Glutamatergic neuron (in vitro differentiated cells): Measurements from ENCODE around the gene SCN5A. TPM values are rescaled to one million over a fixed set of nuclear protein-coding genes. Genes with fewer than 3 reads are reported as not detected.
A peak's percentile ranks its signal among the peaks of the same experiment; 100 is the strongest.

Experiments used
- DNase-seq: peaks from one replicate; pipeline ENCODE4 v3.0.0; 2022
- H3K27ac Mint-ChIP-seq: one replicate; pipeline ENCODE4 v1.8.0; 2020; ENCODE audit warnings: mild to moderate bottlenecking, mixed read lengths, inconsistent platforms; ENCODE audit not compliant: unreplicated experiment
- H3K27me3 Mint-ChIP-seq: one replicate; pipeline ENCODE4 v1.8.0; 2020; ENCODE audit warnings: mild to moderate bottlenecking, moderate library complexity, mixed read lengths, inconsistent platforms; ENCODE audit not compliant: unreplicated experiment
- H3K36me3 Mint-ChIP-seq: one replicate; pipeline ENCODE4 v1.8.0; 2020; ENCODE audit warnings: mild to moderate bottlenecking, mixed read lengths, inconsistent platforms; ENCODE audit not compliant: unreplicated experiment
- H3K4me1 Mint-ChIP-seq: one replicate; pipeline ENCODE4 v1.8.0; 2020; ENCODE audit warnings: mild to moderate bottlenecking, low read depth, mixed read lengths, inconsistent platforms; ENCODE audit not compliant: unreplicated experiment
- H3K4me3 Mint-ChIP-seq: one replicate; pipeline ENCODE4 v1.8.0; 2020; ENCODE audit warnings: mild to moderate bottlenecking, mixed read lengths, inconsistent platforms; ENCODE audit not compliant: unreplicated experiment
- H3K9me3 Mint-ChIP-seq: one replicate; pipeline ENCODE4 v1.8.0; 2020; ENCODE audit warnings: mild to moderate bottlenecking, moderate library complexity, mixed read lengths, inconsistent platforms; ENCODE audit not compliant: unreplicated experiment
- CTCF ChIP-seq: fragments of 200-600 bp; sonication (generic); IDR thresholded peaks from one replicate; pipeline ENCODE4 v1.5.0; 2021; ENCODE audit not compliant: partially characterized antibody, unreplicated experiment
- total RNA-seq: library from RNA; stranded (reverse); fragmentation: NEBNext Ultra II Directional; extraction: Animal tissue kit (Norgen Biotek cat#: 25700); gene quantifications from one replicate; pipeline ENCODE4 v1.2.1, GENCODE V29; 2021; ENCODE audit not compliant: unreplicated experiment

SCN5A gene
- total RNA-seq, 1 donor from 2014 or later, result 4.8 TPM

- no peak for DNase-seq
Observed at GRCh38 chr3:38662544-38662943, 13.1 kb upstream of the SCN5A start.

GRCh38 chr3:38658841-38659240 lies 9.4 kb upstream of the SCN5A start:
- no peak for DNase-seq
- no peak for TF ChIP-seq CTCF
- Mint-ChIP-seq H3K4me1 (peaks cover 3% of the 10 kb centered on the region), H3K36me3 (peaks cover 7% of the 10 kb centered on the region), H3K4me3 (no peak overlapping the region), H3K9me3 (peaks cover 2% of the 10 kb centered on the region), H3K27me3 (no peaks in the 10 kb centered on the region), H3K27ac (no peak overlapping the region)

More at GRCh38 chr3:38662544-38662943, 13.1 kb upstream of the SCN5A start:
- Mint-ChIP-seq H3K9me3 (peaks cover 2% of the 10 kb centered on the region), H3K4me1 (no peaks in the 10 kb centered on the region), H3K27ac (no peak overlapping the region), H3K36me3 (peaks cover 7% of the 10 kb centered on the region), H3K27me3 (no peaks in the 10 kb centered on the region), H3K4me3 (no peak overlapping the region)
- TF ChIP-seq CTCF, result peak; percentile 17

GRCh38 chr3:38657369-38657768 lies 7.9 kb upstream of the SCN5A start:
- no peak for DNase-seq
- Mint-ChIP-seq H3K36me3 (peaks cover 7% of the 10 kb centered on the region), H3K4me3 (no peak overlapping the region), H3K27me3 (peaks cover under 1% of the 10 kb centered on the region), H3K27ac (no peak overlapping the region), H3K4me1 (peaks cover 3% of the 10 kb centered on the region), H3K9me3 (no peaks in the 10 kb centered on the region)
- no peak for TF ChIP-seq CTCF

GRCh38 chr3:38655708-38656300 lies 6.3 kb upstream of the SCN5A start:
- H3K9me3 Mint-ChIP-seq, result no peaks in the 10 kb centered on the region
- no peak overlapping the region for H3K4me3 Mint-ChIP-seq
- peaks cover under 1% of the 10 kb centered on the region for H3K36me3 Mint-ChIP-seq
- H3K27me3 Mint-ChIP-seq, result peaks cover 2% of the 10 kb centered on the region
- H3K4me1 Mint-ChIP-seq, result peaks cover 3% of the 10 kb centered on the region
- H3K27ac Mint-ChIP-seq, result no peak overlapping the region
- DNase-seq, result no peak
- TF ChIP-seq CTCF, result peak; percentile 33

GRCh38 chr3:38653685-38654537 lies 4.4 kb upstream of the SCN5A start:
- no peaks in the 10 kb centered on the region for H3K36me3 Mint-ChIP-seq
- peaks cover 3% of the 10 kb centered on the region for H3K4me1 Mint-ChIP-seq
- peaks cover 2% of the 10 kb centered on the region for H3K27me3 Mint-ChIP-seq
- H3K4me3 Mint-ChIP-seq, result no peak overlapping the region
- no peaks in the 10 kb centered on the region for H3K9me3 Mint-ChIP-seq
- H3K27ac Mint-ChIP-seq, result no peak overlapping the region
- DNase-seq, result no peak
- TF ChIP-seq CTCF, result no peak
